Posterior cingulate gyrus (tissue), 11 donors: Measurements from ENCODE around the gene EGLN2.
"Not testable (repeated sequence)": the region's sequence is repeated elsewhere in the genome, so short reads cannot be mapped to it uniquely, and the experiment has no call there.

Experiments
- DNase-seq, 10 donors: peaks; one replicate each; pipeline versions ENCODE4 v3.0.0 to v3.0.0-alpha.2; 2020 to 2021; ENCODE audit warnings: mixed read lengths in 3 of 10
- intact Hi-C: fragments of 100-400 bp; cut with DNase I; formaldehyde crosslinking; loops from one replicate; pipeline ENCODE4 v1.15.1; 2023

EGLN2 gene

GRCh38 chr19:40831502-40832430 is 32.8 kb downstream of the EGLN2 start:
- DNase-seq, result peak in 1 of 10 donors; percentile 15

GRCh38 chr19:40832431-40832790 is 33.4 kb downstream of the EGLN2 start:
- intact Hi-C loops, DNase-seq: not testable (repeated sequence)

More at GRCh38 chr19:40831502-40832430, 32.8 kb downstream of the EGLN2 start:
- intact Hi-C loops, result no loop called here

GRCh38 chr19:40833728-40834533 is 34.9 kb downstream of the EGLN2 start:
- DNase-seq, intact Hi-C loops: not testable (repeated sequence)

- DNase-seq, result no peak
- intact Hi-C loops, result no loop called here
Observed at GRCh38 chr19:40836754-40837429, 37.9 kb downstream of the EGLN2 start.

GRCh38 chr19:40838477-40838876 is 39.5 kb downstream of the EGLN2 start:
- intact Hi-C loops, DNase-seq: not testable (repeated sequence)

GRCh38 chr19:40842012-40842411 is 43.0 kb downstream of the EGLN2 start:
- intact Hi-C loops, DNase-seq: not testable (repeated sequence)

GRCh38 chr19:40842997-40843652 is 44.1 kb downstream of the EGLN2 start:
- intact Hi-C loops, DNase-seq: not testable (repeated sequence)

- intact Hi-C loops, DNase-seq: not testable (repeated sequence)
Observed at GRCh38 chr19:40843653-40844052, 44.7 kb downstream of the EGLN2 start.

- DNase-seq, intact Hi-C loops: not testable (repeated sequence)
Observed at GRCh38 chr19:40846722-40847121, 47.7 kb downstream of the EGLN2 start.

GRCh38 chr19:40850277-40850676 is 51.3 kb downstream of the EGLN2 start, which contains the start of gene CYP2A6:
Gene CYP2A6, minus strand, starts transcription at chr19:40850447. Its CDS starts 21 bp downstream, at chr19:40850426.
- intact Hi-C loops, DNase-seq: not testable (repeated sequence)

- not testable (repeated sequence) for DNase-seq
Observed at GRCh38 chr19:40852467-40853152, 53.6 kb downstream of the EGLN2 start.

More at GRCh38 chr19:40852467-40853152, 53.6 kb downstream of the EGLN2 start:
- intact Hi-C loops, result not testable (repeated sequence)
